Dermis microvascular lymphatic vessel endothelial cell (primary cell): ENCODE measurements around the gene FNIP1. TPM values are rescaled to one million over a fixed set of nuclear protein-coding genes. Genes with fewer than 3 reads are reported as not detected.
A peak's percentile ranks its signal among the peaks of the same experiment; 100 is the strongest.
"Not testable (repeated sequence)": the region's sequence is repeated elsewhere in the genome, so short reads cannot be mapped to it uniquely, and the experiment has no call there.

ENCODE experiments used
- DNase-seq, 2 donors: peaks; one replicate each; pipeline versions ENCODE4 v3.0.0 to v3.0.0-alpha.2; 2010; ENCODE audit warnings: low read depth in 2 of 2
- total RNA-seq: library from RNA; depleted of rRNA; stranded (reverse); fragments of >200 nt; gene quantifications from 2 replicates; pipeline ENCODE4 v1.2.1, GENCODE V29; 2014

FNIP1 gene
- total RNA-seq, 1 donor from 2014 or later = 25.8 TPM

GRCh38 chr5:131751506-131751905 is 45.3 kb downstream of the FNIP1 start:
- DNase-seq = no peak

- DNase-seq = no peak
Observed at GRCh38 chr5:131749723-131750470, 46.9 kb downstream of the FNIP1 start.

GRCh38 chr5:131749138-131749537 is 47.7 kb downstream of the FNIP1 start:
- peak in 1 of 2 donors; percentile 28 for DNase-seq

- no peak for DNase-seq
Observed at GRCh38 chr5:131747180-131748105, 49.4 kb downstream of the FNIP1 start.

- no peak for DNase-seq
Observed at GRCh38 chr5:131746423-131746822, 50.4 kb downstream of the FNIP1 start.

- DNase-seq = no peak
Observed at GRCh38 chr5:131745703-131746102, 51.1 kb downstream of the FNIP1 start.

GRCh38 chr5:131745155-131745554 is 51.7 kb downstream of the FNIP1 start:
- DNase-seq = no peak

GRCh38 chr5:131740477-131740876 is 56.3 kb downstream of the FNIP1 start:
- DNase-seq = no peak

GRCh38 chr5:131735393-131735792 is 61.4 kb downstream of the FNIP1 start:
- DNase-seq = no peak

- DNase-seq = not testable (repeated sequence)
Observed at GRCh38 chr5:131734939-131735338, 61.9 kb downstream of the FNIP1 start.

- not testable (repeated sequence) for DNase-seq
Observed at GRCh38 chr5:131729292-131729691, 67.5 kb downstream of the FNIP1 start.

- not testable (repeated sequence) for DNase-seq
Observed at GRCh38 chr5:131724089-131724488, 72.7 kb downstream of the FNIP1 start.

- DNase-seq = peak; percentile 73 to 91
Observed at GRCh38 chr5:131720714-131721113, 76.1 kb downstream of the FNIP1 start.

- no peak for DNase-seq
Observed at GRCh38 chr5:131719564-131719963, 77.3 kb downstream of the FNIP1 start.

GRCh38 chr5:131718487-131719014 is 78.3 kb downstream of the FNIP1 start:
- no peak for DNase-seq

GRCh38 chr5:131717164-131717563 is 79.7 kb downstream of the FNIP1 start:
- not testable (repeated sequence) for DNase-seq

GRCh38 chr5:131716650-131717049 is 80.2 kb downstream of the FNIP1 start:
- DNase-seq = no peak

GRCh38 chr5:131710391-131710790 is 86.4 kb downstream of the FNIP1 start:
- DNase-seq = no peak

- DNase-seq = no peak
Observed at GRCh38 chr5:131709043-131709442, 87.8 kb downstream of the FNIP1 start.

GRCh38 chr5:131706281-131706680 is 90.5 kb downstream of the FNIP1 start:
- DNase-seq = peak in 1 of 2 donors; percentile 27

- DNase-seq = no peak
Observed at GRCh38 chr5:131694926-131695325, 101.9 kb downstream of the FNIP1 start.

- DNase-seq = no peak
Observed at GRCh38 chr5:131693894-131694293, 102.9 kb downstream of the FNIP1 start.
